IPS-15b (cell line): ENCODE measurements around the gene SALL1.

Experiments
- H3K27me3 ChIP-seq: one replicate; pipeline ENCODE4 v1.6.1; 2013; ENCODE audit warnings: low read length; ENCODE audit not compliant: control insufficient read depth, insufficient read depth
- H3K36me3 ChIP-seq: one replicate; pipeline ENCODE4 v1.6.1; 2013; ENCODE audit warnings: low read length; ENCODE audit not compliant: control insufficient read depth, insufficient read depth
- H3K4me1 ChIP-seq: one replicate; pipeline ENCODE4 v1.6.1; 2013; ENCODE audit warnings: mild to moderate bottlenecking, low read length; ENCODE audit not compliant: control insufficient read depth, insufficient read depth
- H3K4me3 ChIP-seq: one replicate; pipeline ENCODE4 v1.5.1; 2013; ENCODE audit warnings: low read depth, low read length
- H3K9ac ChIP-seq: one replicate; pipeline ENCODE4 v1.6.1; 2013; ENCODE audit warnings: low read depth, mild to moderate bottlenecking, low read length
- H3K9me3 ChIP-seq: one replicate; pipeline ENCODE4 v1.6.1; 2013; ENCODE audit warnings: mild to moderate bottlenecking, low read length; ENCODE audit not compliant: control insufficient read depth, insufficient read depth

SALL1 gene

DNA sequence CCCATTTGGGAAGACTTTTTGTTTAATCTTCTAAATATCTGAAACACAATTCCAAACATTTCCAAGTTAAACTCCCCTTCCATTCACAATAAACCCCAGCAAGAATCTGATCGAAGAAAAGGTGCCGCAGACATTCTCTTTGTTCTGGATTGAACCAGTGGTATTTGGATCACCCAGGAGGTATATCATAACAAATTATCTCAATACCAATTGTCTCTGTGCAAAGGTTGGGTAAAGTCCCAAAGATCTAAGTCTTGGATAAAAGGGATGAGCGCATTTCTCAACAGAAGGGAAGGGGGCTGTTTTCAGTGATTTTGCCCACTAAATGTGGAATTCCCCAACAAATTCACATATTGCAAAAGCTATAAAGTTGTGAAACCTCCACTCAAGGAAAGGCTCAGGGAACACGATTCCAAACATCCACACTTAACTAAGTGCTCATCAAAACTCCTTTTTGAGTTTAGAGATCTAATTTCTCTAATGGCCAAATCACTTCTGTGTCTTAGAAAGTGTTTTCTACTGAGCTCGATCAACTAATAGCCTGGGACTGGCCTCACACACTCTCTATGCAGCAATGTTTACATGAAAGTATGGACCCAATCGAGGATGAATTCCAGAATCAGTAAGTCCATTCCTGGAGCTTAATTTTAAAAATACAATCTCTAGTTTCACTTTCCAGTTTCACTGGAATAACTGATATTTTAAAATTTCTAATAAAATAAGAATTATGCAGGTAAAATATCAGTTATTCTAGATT is 30.9 kb downstream of the SALL1 start:
- no peak overlapping the region for H3K4me3 ChIP-seq
- H3K4me1 ChIP-seq = peaks cover 10% of the 10 kb centered on the region
- H3K36me3 ChIP-seq = no peaks in the 10 kb centered on the region
- H3K27me3 ChIP-seq = peaks cover 9% of the 10 kb centered on the region
- H3K9me3 ChIP-seq = no peaks in the 10 kb centered on the region
- no peak overlapping the region for H3K9ac ChIP-seq

DNA sequence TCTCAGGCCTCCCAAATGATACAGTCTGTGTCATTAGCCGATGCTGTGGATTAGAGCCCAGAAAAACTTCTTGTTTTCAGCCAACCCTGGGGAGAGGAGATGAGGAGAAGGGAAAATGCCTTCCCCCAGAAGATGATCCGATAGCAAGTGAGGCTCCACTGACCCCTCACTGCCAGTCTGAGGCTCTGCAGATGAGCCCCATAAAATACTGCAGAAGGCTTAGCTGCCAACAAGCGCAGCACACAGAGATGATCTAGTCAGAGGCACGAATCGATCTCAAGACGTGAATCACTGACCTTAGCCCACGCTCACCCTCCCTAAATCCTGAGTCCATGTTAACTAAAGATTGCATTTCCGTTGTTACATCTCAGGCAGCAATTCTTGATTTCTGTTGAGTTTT is 31.5 kb downstream of the SALL1 start:
- Histone ChIP-seq H3K9ac (no peak overlapping the region), H3K36me3 (no peaks in the 10 kb centered on the region), H3K4me3 (no peak overlapping the region), H3K4me1 (peaks cover 10% of the 10 kb centered on the region), H3K27me3 (peaks cover 12% of the 10 kb centered on the region), H3K9me3 (no peaks in the 10 kb centered on the region)

DNA sequence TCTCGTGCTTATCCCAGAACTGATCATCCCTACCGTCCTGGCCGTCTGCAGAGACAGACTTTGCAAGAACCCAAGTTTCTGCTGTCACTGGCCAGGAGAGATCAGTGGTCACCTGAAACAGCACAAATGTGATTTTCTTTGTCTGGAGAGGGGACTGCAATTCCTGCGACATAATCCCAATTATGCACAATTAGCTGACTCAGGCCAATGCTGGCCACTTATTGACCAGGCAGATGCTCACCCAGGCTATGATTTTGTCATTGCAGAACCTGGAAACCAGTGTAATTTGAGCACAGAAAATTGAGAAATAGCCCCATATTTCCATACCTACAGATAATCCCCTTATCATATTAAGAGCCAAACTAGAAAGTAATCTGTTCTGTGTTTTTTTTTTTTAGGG is 34.7 kb downstream of the SALL1 start:
- Histone ChIP-seq H3K36me3 (no peaks in the 10 kb centered on the region), H3K4me1 (peaks cover 22% of the 10 kb centered on the region), H3K9ac (no peak overlapping the region), H3K9me3 (no peaks in the 10 kb centered on the region), H3K27me3 (peaks cover 30% of the 10 kb centered on the region), H3K4me3 (no peak overlapping the region)

DNA sequence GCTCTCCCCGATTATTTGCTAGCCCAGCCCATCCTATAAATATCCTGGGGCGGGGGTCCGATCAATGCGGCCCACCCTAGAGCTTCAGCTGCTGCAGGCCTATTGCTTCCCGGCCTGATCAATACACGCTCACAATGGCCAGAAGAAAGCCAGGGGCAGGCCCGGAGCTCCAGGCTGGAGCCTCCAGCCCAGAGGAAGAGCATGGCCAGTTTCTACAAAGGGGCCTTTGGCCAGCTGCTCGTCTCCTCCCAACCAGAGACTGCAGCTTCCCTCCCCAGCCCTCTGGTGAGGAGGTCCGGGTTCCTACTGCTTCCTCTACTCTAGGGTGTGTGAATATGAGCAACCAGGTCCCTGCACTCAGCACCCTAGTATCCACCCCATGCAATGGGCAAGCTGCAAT is 36.7 kb downstream of the SALL1 start:
- Histone ChIP-seq H3K9me3 (peaks cover under 1% of the 10 kb centered on the region), H3K4me1 (peaks cover 25% of the 10 kb centered on the region), H3K27me3 (peaks cover 33% of the 10 kb centered on the region), H3K4me3 (no peak overlapping the region), H3K36me3 (no peaks in the 10 kb centered on the region), H3K9ac (no peak overlapping the region)

DNA sequence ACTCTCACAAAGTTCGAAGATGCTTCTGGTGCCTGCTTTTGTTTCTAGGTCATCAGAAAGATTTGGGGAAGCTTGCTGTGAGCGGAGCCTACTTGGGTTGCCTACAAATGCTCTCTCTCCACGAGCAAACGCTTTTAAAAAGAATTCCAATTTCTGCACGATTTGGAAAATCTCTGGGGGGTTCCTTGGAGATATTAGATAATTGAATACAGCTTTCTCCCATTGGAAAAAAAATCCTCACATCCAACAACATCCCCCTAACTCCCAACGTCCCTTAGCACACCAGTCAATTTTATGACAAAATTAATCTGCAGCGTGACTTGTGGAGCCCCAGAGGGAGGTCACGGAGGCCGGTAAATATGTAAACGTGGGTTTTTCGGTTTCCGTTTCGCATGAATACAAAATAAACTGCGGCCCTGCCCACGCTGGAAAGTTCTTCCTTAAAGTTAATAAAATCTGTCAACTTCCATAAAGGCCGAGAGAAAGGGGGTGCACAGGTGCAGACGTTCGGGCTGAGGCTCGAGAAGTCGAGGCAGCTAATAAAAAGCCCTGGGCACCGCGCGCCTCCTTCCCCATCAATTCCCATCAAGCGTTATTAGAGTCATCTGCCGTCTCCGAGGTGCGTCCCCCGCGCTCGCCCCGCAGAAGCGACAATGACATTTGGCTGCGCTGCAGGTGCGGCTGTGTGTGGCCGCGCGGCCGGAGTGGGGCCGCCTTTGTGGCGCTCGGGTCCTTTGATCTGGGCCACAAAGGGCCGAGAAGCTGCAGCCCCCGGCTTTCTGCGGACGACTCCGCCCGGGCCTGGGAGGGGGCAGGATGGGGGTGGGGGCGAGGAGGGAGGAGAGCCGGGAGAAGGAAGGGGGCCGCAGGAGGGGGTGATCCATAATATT is 37.6 kb downstream of the SALL1 start:
- H3K27me3 ChIP-seq = peaks cover 33% of the 10 kb centered on the region
- H3K4me1 ChIP-seq = peaks cover 25% of the 10 kb centered on the region
- H3K9ac ChIP-seq = no peak overlapping the region
- peaks cover 5% of the 10 kb centered on the region for H3K9me3 ChIP-seq
- no peaks in the 10 kb centered on the region for H3K36me3 ChIP-seq
- peak overlapping the region; percentile 44 for H3K4me3 ChIP-seq

DNA sequence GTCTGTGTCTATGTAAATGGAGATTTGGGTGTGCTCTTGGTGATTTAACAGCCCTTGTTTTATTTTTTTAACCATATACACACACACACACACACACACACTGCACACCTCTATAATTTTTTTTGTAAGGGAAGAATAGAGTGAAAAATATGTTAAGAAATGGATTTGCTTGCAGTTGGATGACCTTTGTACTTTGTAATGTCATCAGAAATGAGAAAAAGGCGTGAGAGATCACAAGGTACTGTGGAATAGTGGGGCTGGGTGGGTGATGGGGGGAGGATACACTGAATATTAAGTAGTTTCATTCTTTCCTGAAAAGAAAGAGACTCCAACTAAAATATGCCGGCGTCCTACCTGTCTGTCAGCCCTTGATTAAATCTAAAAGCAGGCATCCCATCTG is 38.7 kb downstream of the SALL1 start:
- H3K9ac ChIP-seq = no peak overlapping the region
- peaks cover 31% of the 10 kb centered on the region for H3K27me3 ChIP-seq
- no peak overlapping the region for H3K4me3 ChIP-seq
- peaks cover 25% of the 10 kb centered on the region for H3K4me1 ChIP-seq
- H3K36me3 ChIP-seq = no peaks in the 10 kb centered on the region
- peaks cover 5% of the 10 kb centered on the region for H3K9me3 ChIP-seq

DNA sequence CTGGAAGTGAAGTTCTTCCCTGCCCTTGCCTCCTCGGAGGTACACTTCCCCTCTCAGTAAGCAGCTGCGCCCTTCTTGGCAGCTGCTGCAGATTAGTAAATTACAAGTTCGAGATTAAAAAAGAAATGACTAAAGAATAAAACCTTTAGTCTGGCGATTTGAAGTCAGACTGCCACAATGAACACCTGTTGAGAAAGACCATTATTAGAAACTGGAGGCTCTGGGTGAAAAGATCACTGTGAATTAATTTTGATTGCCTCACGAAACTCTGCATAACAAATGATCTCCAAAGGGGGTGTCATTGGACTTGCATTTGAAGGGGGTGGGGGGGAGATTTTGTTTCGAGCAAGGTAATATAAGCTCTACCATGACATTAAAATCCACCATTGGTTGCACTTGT is 39.3 kb downstream of the SALL1 start:
- Histone ChIP-seq H3K9me3 (peaks cover 5% of the 10 kb centered on the region), H3K9ac (no peak overlapping the region), H3K36me3 (no peaks in the 10 kb centered on the region), H3K4me1 (peaks cover 25% of the 10 kb centered on the region), H3K27me3 (peaks cover 31% of the 10 kb centered on the region), H3K4me3 (no peak overlapping the region)

DNA sequence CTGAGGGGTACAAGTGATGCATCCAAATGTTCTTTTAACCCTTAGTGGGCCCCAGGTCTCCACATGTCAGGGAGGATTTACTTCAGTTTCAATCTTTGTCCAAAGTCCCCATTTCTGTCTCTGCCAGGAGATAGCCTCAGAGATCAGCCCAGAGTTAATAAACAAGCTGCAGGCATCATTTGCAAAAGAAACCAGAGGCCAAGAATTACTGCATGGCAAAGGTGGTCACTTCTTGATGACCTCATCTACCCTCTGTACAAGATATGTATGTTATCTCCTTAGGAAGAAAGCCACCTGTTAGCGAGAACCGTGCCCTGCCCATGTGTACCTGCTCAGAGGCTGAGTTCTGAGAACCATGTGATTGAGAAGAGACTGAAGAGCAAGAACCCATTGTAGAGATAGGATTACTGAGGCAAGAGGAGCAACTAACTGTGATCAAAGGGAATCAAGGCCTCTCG is 40.3 kb downstream of the SALL1 start:
- peaks cover 5% of the 10 kb centered on the region for H3K9me3 ChIP-seq
- no peak overlapping the region for H3K4me3 ChIP-seq
- H3K4me1 ChIP-seq = peaks cover 21% of the 10 kb centered on the region
- no peaks in the 10 kb centered on the region for H3K36me3 ChIP-seq
- H3K27me3 ChIP-seq = peaks cover 31% of the 10 kb centered on the region
- no peak overlapping the region for H3K9ac ChIP-seq

DNA sequence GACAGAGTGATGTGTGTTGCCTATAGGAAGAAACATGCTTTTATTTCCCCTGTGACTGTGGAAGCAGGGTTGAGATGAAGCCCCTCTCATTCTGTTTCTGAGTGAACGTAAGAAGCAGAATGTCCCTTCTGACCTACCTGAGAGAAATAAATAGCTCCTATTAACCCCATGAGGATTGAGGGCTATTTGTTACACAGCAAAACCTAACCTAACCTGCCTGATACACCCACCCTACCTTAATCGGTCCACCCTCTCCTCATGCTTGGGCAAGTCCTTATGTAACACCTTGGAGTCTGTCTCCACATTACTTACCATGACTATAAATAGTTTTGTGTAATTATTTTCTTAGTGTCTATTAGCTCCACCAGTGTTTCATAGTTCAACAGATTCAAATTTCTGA is 41.9 kb downstream of the SALL1 start:
- H3K4me1 ChIP-seq = peaks cover 20% of the 10 kb centered on the region
- H3K36me3 ChIP-seq = no peaks in the 10 kb centered on the region
- no peak overlapping the region for H3K9ac ChIP-seq
- H3K9me3 ChIP-seq = peaks cover 5% of the 10 kb centered on the region
- H3K4me3 ChIP-seq = no peak overlapping the region
- peaks cover 20% of the 10 kb centered on the region for H3K27me3 ChIP-seq

DNA sequence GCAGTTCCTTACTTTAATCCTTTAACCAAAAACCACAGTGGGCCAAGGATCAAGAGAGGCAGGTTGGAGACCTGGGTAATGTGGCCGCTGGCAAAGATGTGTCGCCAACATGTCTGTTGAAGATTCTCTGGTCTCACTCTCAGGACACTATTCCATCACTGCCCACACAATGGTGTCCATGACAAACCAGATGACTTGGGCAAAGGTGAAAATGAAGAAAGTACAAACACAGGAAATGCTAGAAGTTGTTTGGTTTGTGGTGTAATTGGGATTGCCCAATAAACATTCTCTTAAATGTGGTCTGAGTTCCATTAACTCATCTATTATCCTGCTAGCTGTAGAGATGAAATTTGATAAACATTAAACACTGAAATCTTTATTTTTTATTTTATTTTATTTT is 43.3 kb downstream of the SALL1 start:
- Histone ChIP-seq H3K9me3 (peaks cover 5% of the 10 kb centered on the region), H3K4me1 (peaks cover 14% of the 10 kb centered on the region), H3K36me3 (no peaks in the 10 kb centered on the region), H3K27me3 (peaks cover 11% of the 10 kb centered on the region), H3K4me3 (no peak overlapping the region), H3K9ac (no peak overlapping the region)

DNA sequence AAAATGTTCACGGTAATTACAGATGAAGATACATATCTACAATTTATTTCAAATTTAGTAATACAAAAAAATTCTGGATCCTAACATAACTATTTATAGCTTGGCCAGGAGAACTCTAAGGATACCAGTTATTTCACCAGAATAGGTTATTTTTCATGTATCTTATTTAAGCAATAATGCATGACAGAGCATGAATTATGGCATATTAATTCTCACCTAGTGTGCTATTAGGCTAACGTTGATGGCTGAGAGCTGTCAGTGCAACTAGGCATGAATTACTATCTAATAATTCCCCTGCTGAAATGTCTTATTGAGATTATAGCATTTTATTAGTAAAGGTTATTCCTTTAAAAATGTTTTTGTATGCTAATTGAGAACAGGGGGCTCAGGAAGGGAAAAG is 44.5 kb downstream of the SALL1 start:
- peaks cover 3% of the 10 kb centered on the region for H3K4me1 ChIP-seq
- H3K36me3 ChIP-seq = no peaks in the 10 kb centered on the region
- peaks cover 5% of the 10 kb centered on the region for H3K9me3 ChIP-seq
- no peak overlapping the region for H3K9ac ChIP-seq
- peaks cover 3% of the 10 kb centered on the region for H3K27me3 ChIP-seq
- no peak overlapping the region for H3K4me3 ChIP-seq

DNA sequence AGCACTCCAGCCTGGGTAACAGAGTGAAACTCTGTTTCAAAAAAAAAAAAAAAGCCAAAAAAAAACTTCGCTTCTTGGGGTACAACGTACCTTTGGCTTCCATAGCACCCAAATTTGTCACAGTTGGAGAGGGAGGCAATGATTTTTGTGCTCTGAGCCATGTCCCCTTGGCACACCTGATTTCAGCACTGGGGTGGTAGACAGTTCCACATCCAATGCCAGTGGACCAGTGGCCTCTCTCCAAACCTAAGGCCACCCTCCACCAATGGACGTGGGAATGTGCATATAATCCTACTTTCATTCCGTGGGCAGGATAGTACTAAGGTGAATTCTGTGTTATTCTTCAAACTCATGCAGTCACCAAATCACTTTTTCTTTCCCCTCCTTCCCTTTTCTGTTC is 47.5 kb downstream of the SALL1 start:
- no peak overlapping the region for H3K9ac ChIP-seq
- H3K4me1 ChIP-seq = no peaks in the 10 kb centered on the region
- H3K9me3 ChIP-seq = no peaks in the 10 kb centered on the region
- H3K27me3 ChIP-seq = no peaks in the 10 kb centered on the region
- no peaks in the 10 kb centered on the region for H3K36me3 ChIP-seq
- no peak overlapping the region for H3K4me3 ChIP-seq
